HG03095 (cell line): ENCODE measurements around the gene ARHGAP10.
"Not testable (repeated sequence)": the region's sequence is repeated elsewhere in the genome, so short reads cannot be mapped to it uniquely, and the experiment has no call there.

Experiments used
- ATAC-seq: cut with Tn5 transposase; IDR thresholded peaks from one replicate; pipeline ENCODE4 v1.9.1; 2021; ENCODE audit warnings: moderate library complexity; ENCODE audit not compliant: unreplicated experiment

ARHGAP10 gene

DNA sequence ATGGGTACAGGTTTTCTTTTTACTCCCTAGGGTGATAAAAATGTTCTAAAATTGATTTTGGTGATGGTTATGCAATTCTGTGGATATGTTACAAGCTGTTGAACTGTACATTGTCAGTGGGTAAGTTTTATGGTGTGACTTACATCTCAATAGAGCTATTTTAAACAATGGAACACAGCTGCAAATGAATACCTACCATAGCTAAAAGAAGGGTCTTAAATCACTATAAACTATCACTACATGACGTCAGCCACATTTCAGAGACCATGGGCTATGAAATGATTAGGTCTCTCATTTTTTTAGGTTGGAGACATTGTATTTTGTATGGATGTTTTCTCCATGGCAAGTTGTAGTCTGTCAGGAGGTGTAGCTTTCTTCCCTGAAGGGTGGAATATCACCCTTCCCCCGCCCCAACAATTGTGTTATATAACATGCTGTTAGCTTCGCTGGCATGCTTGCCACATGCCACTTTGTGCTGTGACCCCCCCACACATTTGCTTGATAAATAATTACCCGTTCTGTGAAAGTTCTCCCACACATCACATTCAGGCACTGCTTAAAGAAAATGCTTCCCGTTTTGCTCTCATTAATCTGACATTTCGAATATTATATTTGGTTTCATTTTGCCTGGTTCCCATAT is 159.7 kb downstream of the ARHGAP10 start:
- ATAC-seq, result no peak

DNA sequence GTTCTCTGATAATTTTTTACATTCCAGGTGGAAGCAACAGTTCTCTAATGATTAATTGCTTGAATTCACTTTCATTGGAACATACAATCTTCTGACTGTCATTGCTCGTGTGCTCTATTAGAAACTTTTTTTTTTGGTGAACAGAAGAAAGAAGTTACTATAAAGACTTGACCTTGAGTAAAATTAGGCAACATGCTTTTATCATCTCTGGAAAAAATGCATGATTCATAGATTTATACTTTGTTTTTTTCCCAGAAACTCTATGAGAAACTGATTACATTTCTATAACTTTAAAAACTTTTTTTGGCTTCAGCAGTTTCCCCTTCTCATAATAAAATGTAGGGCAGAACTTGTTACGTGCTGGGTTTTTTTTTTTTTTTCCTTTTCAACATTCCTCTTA is 167.6 kb downstream of the ARHGAP10 start:
- no peak for ATAC-seq

- no peak for ATAC-seq
Observed at GRCh38 chr4:147901388-147901787, 169.5 kb downstream of the ARHGAP10 start.

- no peak for ATAC-seq
Observed at GRCh38 chr4:147901916-147902315, 170.0 kb downstream of the ARHGAP10 start.

GRCh38 chr4:147909225-147909624 is 177.3 kb downstream of the ARHGAP10 start:
- ATAC-seq, result no peak

GRCh38 chr4:147910315-147910714 is 178.4 kb downstream of the ARHGAP10 start:
- no peak for ATAC-seq

- ATAC-seq, result not testable (repeated sequence)
Observed at GRCh38 chr4:147912106-147912505, 180.2 kb downstream of the ARHGAP10 start.

GRCh38 chr4:147913137-147913536 is 181.2 kb downstream of the ARHGAP10 start:
- ATAC-seq, result no peak

DNA sequence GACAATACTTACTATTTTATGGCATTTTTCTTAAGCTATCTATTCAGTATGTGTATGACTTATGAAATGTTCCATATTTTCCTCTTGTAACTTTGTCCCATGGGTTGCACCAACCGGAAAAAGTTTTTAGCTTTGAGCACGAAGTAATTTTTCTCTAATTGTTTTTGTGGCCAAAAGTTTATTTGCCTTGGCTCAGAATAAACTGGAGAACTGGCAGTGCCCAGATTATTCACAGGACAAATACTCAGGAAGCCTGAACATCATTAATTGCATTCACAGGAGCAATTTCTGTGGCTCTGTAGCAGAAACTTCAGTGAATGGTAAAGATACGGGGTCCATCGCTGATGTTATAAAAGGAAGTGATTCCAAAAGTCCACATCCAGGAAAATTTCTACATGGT is 184.5 kb downstream of the ARHGAP10 start:
- ATAC-seq, result no peak

DNA sequence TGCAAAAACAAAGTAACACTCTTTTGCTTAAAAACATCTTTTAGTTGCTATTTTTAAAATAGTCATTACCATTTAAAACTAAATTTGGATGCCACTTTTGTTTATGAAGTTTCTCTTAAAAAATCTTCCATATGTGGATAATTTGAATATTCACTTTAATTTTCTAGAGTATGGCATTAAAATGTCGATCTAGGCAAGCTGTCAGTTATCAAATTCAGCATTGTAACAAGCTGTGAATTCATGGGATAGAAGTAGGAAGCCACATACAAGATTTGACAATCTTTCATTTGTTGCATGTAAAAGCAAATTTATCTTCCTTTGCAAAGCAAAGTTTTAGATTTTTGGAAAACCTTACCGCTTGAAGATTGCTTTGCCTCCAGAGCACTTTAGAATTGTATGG is 191.5 kb downstream of the ARHGAP10 start:
- ATAC-seq, result no peak

DNA sequence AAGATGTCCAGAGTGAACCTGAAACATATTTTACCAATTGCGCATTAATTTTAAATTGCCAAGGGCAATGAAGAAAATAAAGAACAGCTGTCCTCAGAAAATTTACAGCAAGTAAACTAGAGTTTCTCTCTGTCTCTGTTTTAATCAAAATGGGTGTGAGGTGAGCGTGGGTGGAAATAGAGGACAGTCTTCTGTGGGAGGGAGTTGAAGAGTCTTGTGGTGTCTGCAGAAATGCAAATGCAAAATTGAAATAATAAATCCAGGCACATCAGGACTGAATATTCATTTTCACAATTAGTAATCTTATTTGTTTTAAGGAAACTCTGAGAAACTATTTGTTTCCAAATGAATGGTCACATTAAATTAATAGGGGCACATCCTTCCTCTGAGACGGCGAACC is 192.0 kb downstream of the ARHGAP10 start:
- ATAC-seq, result no peak

DNA sequence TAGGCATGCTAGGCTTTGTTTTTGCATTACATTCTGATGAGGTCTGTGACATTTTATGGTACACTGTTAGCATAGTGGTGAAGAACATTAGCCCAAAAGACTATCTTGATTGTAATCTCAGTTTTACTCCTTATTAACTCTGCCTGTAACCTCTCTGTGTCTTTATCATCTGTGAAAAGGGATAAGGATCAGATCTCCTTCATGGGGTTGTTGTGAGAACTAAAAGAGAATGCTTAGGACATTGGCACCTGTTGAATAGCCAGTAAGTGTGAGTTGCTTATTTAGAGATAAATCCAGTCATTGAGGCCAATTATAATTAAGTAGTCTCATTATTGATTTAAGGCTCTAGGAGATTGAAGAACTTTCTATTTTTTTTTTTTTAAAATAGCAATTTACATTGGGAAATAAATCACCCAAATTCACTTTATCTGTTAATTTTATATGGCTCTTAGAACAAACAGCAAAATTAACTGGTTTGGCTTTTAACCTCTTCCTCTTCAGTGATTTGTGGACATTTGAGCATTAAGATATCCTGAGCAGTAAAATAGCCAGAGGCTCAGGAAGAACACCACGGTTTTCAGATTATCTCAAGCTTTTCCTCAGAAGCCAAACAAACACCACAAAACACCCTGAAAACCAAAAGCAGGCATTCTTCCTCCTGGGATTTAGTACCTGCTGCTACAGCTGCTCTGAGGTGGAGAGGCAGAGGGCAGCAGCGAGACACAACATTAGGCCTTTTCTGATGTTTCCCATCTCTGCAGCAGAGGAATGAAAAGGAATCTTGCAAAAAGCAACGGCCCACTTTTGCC is 192.9 kb downstream of the ARHGAP10 start:
- no peak for ATAC-seq

- no peak for ATAC-seq
Observed at GRCh38 chr4:147927377-147928137, 195.7 kb downstream of the ARHGAP10 start.

GRCh38 chr4:147928400-147928799 is 196.5 kb downstream of the ARHGAP10 start:
- no peak for ATAC-seq

GRCh38 chr4:147929746-147930145 is 197.9 kb downstream of the ARHGAP10 start:
- no peak for ATAC-seq

DNA sequence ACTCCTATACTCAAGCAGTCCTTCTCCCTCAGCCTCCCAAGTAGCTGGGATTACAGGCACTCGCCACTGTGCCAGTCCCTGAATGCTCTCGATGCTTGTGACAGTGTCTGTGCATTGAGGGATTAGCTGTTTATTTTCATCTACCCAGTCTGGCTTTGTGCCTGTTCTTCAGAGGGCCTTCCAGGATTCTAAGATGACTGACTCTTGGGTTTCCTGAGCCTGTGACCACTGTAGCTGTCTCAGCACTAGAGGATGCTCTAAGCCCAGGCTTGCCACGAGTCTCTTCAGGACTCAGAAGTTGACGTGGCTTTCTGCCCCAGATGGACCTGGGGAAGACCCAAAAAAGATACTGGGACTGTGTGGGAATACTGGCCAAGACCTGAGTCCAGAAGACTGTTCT is 201.4 kb downstream of the ARHGAP10 start:
- no peak for ATAC-seq

DNA sequence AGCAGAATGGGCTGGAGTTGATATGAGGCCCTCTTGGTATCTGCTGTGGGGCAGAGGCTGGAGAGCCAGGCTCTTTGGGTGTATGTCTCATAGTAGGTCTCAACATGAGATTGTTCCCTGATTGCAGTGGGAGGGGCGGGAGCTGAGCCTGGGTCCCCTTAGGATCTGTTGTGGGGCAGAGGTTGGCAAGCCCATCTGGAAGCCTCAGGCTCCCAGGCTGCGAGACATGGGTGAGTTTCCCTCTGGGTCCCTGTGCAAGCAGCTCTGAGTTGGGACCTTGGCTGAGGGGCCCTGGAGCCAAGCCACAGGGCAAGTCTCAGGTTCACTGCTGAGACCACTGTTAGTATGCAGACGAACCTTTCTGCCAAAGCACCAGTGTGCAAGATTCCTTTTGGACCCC is 201.9 kb downstream of the ARHGAP10 start:
- ATAC-seq, result no peak

- no peak for ATAC-seq
Observed at GRCh38 chr4:147938496-147938895, 206.6 kb downstream of the ARHGAP10 start.

DNA sequence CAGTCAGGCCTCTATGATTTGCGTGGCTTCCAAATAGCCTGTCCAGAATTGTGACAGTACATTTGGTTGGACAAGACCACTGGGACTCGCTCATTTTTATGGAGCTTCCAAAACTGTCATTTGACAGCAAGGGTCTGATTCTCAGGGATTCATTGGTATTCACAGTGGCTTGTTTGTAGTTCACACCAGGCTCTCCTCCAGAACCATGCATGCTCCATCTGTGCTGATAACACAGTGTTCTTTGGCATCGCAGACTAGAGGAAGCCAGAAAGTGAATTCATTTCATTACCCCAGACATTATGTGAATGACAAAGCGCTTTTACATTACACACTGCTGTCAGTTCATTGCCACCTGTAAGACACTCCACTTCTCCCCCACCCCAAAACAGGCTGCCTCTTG is 208.3 kb downstream of the ARHGAP10 start:
- no peak for ATAC-seq

- ATAC-seq, result no peak
Observed at GRCh38 chr4:147941373-147941772, 209.5 kb downstream of the ARHGAP10 start.

DNA sequence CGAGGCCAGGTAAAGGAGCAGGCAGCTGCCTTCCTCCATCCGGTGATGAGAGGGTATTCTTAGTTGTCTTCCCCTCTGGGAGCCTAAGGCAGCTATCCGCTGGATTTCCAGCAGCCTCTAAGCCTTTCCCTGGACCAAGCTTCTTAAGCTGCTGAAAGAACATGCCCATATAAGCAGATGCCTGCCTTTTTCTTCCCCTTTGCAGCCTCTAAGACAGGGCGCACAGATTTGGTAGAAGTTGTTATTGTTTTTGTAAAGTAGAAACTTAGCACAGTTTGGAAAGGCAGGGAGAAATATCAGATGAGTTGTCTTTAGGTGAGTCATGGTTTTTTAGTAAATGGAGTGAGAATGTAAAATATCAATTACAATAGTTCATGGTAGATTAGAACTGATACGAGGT is 210.8 kb downstream of the ARHGAP10 start:
- ATAC-seq, result peak; percentile 28

DNA sequence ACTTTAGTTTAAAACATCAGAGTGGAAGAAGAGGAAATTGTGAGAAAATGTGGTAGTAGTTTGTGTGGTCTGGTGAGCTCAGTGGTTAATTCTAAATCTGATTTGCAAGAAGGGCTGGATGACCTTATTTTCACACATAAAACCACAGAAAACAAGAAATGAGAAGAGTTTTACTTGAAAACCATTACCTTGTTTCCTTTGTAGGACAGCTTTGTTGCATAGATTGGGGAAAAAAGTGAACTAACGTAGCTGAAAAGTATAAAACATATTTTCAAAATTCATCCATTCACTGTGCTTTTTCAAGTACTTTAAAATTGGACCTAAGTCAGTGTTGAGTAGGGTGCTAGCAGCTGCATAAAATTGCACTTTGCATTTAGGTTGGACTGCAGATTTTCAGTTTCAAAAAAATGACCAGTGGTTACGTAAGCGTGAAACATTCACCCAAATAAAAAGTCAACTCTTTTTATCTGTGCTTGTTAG is 211.3 kb downstream of the ARHGAP10 start:
- peak; percentile 96 for ATAC-seq
